GM19467 (cell line): ENCODE results near the gene MRPL55.

Experiments
- ATAC-seq: cut with Tn5 transposase; IDR thresholded peaks from one replicate; pipeline ENCODE4 v1.9.1; 2021; ENCODE audit warnings: mild to moderate bottlenecking, moderate library complexity; ENCODE audit not compliant: unreplicated experiment

MRPL55 gene

GRCh38 chr1:228060458-228061190, 48.5 kb downstream of the MRPL55 start:
- no peak for ATAC-seq

DNA sequence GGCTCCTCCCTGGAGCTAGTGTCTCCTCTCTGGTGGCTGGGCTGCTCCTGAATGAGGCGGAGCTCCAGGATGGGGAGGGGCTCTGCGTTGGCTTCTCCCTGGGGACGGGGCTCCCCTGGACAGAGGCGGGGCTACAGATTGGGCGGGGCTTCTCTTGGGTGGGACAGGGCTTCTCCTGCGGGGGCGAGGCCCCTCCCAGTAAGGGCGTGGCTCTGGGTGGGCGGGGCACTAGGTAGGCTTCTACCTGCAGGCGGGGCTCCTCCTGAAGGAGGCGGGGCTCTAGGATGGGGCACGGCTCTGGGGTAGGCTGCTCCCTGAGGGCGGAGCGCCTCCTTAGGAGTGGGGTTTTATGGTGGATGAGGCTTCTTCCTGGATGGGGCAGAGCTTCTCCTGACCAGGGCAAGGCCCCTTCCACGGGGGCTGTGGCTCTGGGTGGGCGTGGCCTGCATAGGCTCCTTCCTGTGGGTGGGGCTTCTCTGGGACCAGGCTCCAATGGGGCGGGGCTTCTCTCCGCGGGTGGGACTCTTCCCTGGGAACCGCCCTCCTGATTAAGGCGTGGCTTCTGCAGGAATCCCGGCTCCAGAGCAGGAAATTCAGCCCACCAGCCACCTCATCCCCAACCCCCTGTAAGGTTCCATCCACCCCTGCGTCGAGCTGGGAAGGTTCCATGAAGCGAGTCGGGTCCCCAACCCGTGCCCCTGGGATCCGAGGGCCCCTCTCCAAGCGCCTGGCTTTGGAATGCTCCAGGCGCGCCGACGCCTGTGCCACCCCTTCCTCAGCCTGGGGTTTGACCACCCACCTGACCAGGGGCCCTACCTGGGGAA, 49.3 kb downstream of the MRPL55 start:
- ATAC-seq, result no peak

DNA sequence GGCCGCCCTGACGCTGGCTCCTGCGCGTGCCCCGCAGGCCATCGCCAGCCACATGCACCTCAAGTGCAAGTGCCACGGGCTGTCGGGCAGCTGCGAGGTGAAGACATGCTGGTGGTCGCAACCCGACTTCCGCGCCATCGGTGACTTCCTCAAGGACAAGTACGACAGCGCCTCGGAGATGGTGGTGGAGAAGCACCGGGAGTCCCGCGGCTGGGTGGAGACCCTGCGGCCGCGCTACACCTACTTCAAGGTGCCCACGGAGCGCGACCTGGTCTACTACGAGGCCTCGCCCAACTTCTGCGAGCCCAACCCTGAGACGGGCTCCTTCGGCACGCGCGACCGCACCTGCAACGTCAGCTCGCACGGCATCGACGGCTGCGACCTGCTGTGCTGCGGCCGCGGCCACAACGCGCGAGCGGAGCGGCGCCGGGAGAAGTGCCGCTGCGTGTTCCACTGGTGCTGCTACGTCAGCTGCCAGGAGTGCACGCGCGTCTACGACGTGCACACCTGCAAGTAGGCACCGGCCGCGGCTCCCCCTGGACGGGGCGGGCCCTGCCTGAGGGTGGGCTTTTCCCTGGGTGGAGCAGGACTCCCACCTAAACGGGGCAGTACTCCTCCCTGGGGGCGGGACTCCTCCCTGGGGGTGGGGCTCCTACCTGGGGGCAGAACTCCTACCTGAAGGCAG, 50.0 kb downstream of the MRPL55 start:
- ATAC-seq, result no peak

DNA sequence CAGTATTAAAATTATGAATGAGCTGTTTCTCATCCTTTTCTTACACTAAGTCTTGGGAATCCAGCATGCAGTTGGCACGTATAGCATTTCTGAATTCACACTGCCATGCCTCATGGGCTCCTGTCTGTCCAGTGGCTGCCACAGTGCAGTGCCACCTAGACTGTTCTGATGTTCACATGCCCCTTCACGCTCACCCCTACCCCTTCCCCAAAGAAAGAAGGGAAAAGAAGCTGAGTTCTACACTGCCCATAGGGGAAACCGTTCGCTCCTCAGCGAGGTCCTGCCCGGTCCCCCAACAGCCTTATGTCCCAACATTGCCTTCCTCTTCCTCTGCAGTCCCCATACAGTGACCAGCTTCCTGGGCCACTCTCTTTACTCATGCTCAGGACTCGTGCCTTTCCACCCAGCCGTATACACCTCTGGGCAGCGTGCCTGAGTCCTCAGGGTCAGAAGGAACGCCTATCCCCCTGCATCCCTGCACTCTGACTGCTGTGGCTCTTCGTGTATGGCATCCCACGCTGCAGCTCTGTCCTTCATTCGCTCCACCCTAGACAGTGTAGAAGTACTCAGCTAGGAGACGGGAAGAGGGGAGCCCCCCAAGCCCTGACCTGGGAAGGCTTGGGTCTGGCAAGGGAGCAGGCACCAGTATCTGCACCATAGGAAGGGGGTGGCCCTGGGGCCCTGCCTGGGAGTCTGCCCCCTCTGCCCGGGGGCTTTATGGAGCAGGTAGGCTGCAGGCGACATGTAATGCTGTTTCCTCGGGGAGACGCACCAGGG, 50.7 kb downstream of the MRPL55 start:
- no peak for ATAC-seq
